OCI-LY7 (cell line): ENCODE results near the gene TCF12. TPM values are rescaled to one million over a fixed set of nuclear protein-coding genes. Genes with fewer than 3 reads are reported as not detected.

Experiments used
- BruUV-seq: library from RNA; stranded (reverse); fragments of 400-500 nt; replicated peaks from 2 replicates; lab custom pipeline; 2021; lab: Mats Ljungman, UMichigan
- CTCF ChIA-PET: fragments of 300-600 bp; sonication (Branson Sonifier 250); formaldehyde crosslinking; loops from one replicate; lab custom pipeline; 2022; ENCODE audit warnings: antibody characterized with exemption; ENCODE audit not compliant: unreplicated experiment; lab: Charles Lee
- POLR2A ChIA-PET: fragments of 300-600 bp; sonication (Branson Sonifier 250); formaldehyde crosslinking; loops from one replicate; lab custom pipeline; 2022; ENCODE audit warnings: antibody characterized with exemption; lab: Charles Lee
- DNase-seq: peaks from one replicate; pipeline ENCODE4 v3.0.0-alpha.2; 2015; ENCODE audit warnings: low spot score
- H2AFZ ChIP-seq: fragments of 200-600 bp; sonication (generic), shearing (Covaris generic); 2 replicates; pipeline ENCODE4 v1.6.1; 2014; ENCODE audit warnings: mild to moderate bottlenecking, antibody characterized with exemption, low read length, moderate library complexity
- H3K27ac ChIP-seq: fragments of 200-600 bp; sonication (generic); 2 replicates; pipeline ENCODE4 v1.5.1; 2014; ENCODE audit warnings: mixed run types, low read depth, mild to moderate bottlenecking, moderate library complexity, low read length, inconsistent platforms; ENCODE audit not compliant: poor library complexity, severe bottlenecking
- H3K36me3 ChIP-seq: fragments of 200-600 bp; sonication (generic); 2 replicates; pipeline ENCODE4 v1.6.1; 2014; ENCODE audit warnings: mild to moderate bottlenecking, antibody characterized with exemption, low read length, moderate library complexity, mixed read lengths; ENCODE audit not compliant: insufficient read depth
- H3K4me1 ChIP-seq: fragments of 200-600 bp; sonication (generic); 2 replicates; pipeline ENCODE4 v1.5.1; 2014; ENCODE audit warnings: mild to moderate bottlenecking, low read length; ENCODE audit not compliant: insufficient read depth, poor library complexity, severe bottlenecking
- H3K4me2 ChIP-seq: fragments of 200-600 bp; sonication (generic); 2 replicates; pipeline ENCODE4 v1.6.1; 2014; ENCODE audit warnings: mild to moderate bottlenecking, low read length
- H3K4me3 ChIP-seq: fragments of 200-600 bp; sonication (generic); 2 replicates; pipeline ENCODE4 v1.5.1; 2014; ENCODE audit warnings: mild to moderate bottlenecking, low read depth, low read length; ENCODE audit not compliant: poor library complexity, severe bottlenecking
- H3K79me2 ChIP-seq: fragments of 200-600 bp; sonication (generic); 2 replicates; pipeline ENCODE4 v1.6.1; 2016; ENCODE audit warnings: low read depth, mild to moderate bottlenecking, low read length, moderate library complexity, mixed read lengths; ENCODE audit not compliant: insufficient read depth
- H3K9me2 ChIP-seq: fragments of 200-600 bp; sonication (generic); 2 replicates; pipeline ENCODE4 v1.6.1; 2016; ENCODE audit warnings: mild to moderate bottlenecking, low read length, mixed read lengths; ENCODE audit not compliant: insufficient read depth
- H3K9me3 ChIP-seq: fragments of 200-600 bp; sonication (generic); 2 replicates; pipeline ENCODE4 v1.6.1; 2014; ENCODE audit warnings: mild to moderate bottlenecking, mixed run types, low read length, mixed read lengths
- H4K20me1 ChIP-seq: fragments of 200-600 bp; sonication (generic); 2 replicates; pipeline ENCODE4 v1.6.1; 2014; ENCODE audit warnings: mild to moderate bottlenecking, antibody characterized with exemption, low read length, moderate library complexity, mixed read lengths; ENCODE audit not compliant: insufficient read depth
- CTCF ChIP-seq: fragments of 200-600 bp; sonication (generic); conservative IDR thresholded peaks from 2 replicates; pipeline ENCODE4 v1.5.1; 2014; ENCODE audit warnings: mild to moderate bottlenecking, antibody characterized with exemption, low read length, moderate library complexity, mixed read lengths
- EZH2phosphoT487 ChIP-seq: fragments of 200-600 bp; sonication (generic); IDR thresholded peaks from 2 replicates; pipeline ENCODE4 v1.6.1; 2018; ENCODE audit warnings: low read depth, borderline replicate concordance, mild to moderate bottlenecking, mixed run types, antibody characterized with exemption, low read length, moderate library complexity, mixed read lengths
- intact Hi-C: fragments of 100-400 bp; cut with micrococcal nuclease; formaldehyde crosslinking; loops from one replicate; pipeline ENCODE4 v1.10.0; 2022; ENCODE audit not compliant: unreplicated experiment
- total RNA-seq, 2 experiments: library from RNA; depleted of rRNA in 1 of 2; stranded (reverse); fragments of >200 nt in 1 of 2; shearing (Covaris generic) in 1 of 2; gene quantifications; 2 replicates each; pipeline ENCODE4 v1.2.3, GENCODE V29; 2014 to 2022

The TCF12 gene
- total RNA-seq, 2 experiments from 2014 or later: 51.6 to 139 TPM

- Histone ChIP-seq H3K27ac (no peak overlapping the region), H3K9me2 (no peaks in the 10 kb centered on the region), H3K4me2 (no peak overlapping the region), H3K36me3 (no peaks in the 10 kb centered on the region), H3K9me3 (no peaks in the 10 kb centered on the region), H3K4me1 (peaks cover 23% of the 10 kb centered on the region), H2AFZ (no peak overlapping the region), H4K20me1 (no peaks in the 10 kb centered on the region), H3K4me3 (no peak overlapping the region), H3K79me2 (no peaks in the 10 kb centered on the region)
- TF ChIP-seq EZH2phosphoT487 (no peak), CTCF (no peak)
- intact Hi-C loops: no loop called here
- BruUV-seq: no TSS peak
- no peak for DNase-seq
- CTCF ChIA-PET: no interaction called here
- POLR2A ChIA-PET: interaction anchor here (0.7 kb wide), 2 partner anchors 8 to 660 kb away, joined by 3 to 5 read pairs; no protein-coding TSS in a partner anchor
Observed at GRCh38 chr15:56890038-56890437, 28.4 kb upstream of the TCF12 start.

GRCh38 chr15:56891852-56892440 lies 26.5 kb upstream of the TCF12 start:
- no TSS peak for BruUV-seq
- no peak for TF ChIP-seq CTCF
- TF ChIP-seq EZH2phosphoT487: no peak
- H4K20me1 ChIP-seq: no peaks in the 10 kb centered on the region
- ChIA-PET CTCF (no interaction called here), POLR2A (interaction anchor here (0.6 to 1.0 kb wide), 3 partner anchors 108 to 647 kb away, joined by 3 read pairs; no protein-coding TSS in a partner anchor)
- H3K9me2 ChIP-seq: no peaks in the 10 kb centered on the region
- H3K4me2 ChIP-seq: no peak overlapping the region
- no peaks in the 10 kb centered on the region for H3K36me3 ChIP-seq
- no peaks in the 10 kb centered on the region for H3K79me2 ChIP-seq
- no peak overlapping the region for H3K4me3 ChIP-seq
- H3K9me3 ChIP-seq: no peaks in the 10 kb centered on the region
- intact Hi-C loops: no loop called here
- H3K4me1 ChIP-seq: peaks cover 14% of the 10 kb centered on the region
- H3K27ac ChIP-seq: no peak overlapping the region
- no peak overlapping the region for H2AFZ ChIP-seq
- no peak for DNase-seq

- ChIA-PET POLR2A (interaction anchor here (0.6 to 1.0 kb wide), 4 partner anchors 91 to 648 kb away, joined by 3 read pairs; no protein-coding TSS in a partner anchor), CTCF (no interaction called here)
- Histone ChIP-seq H3K4me1 (peaks cover 7% of the 10 kb centered on the region), H2AFZ (no peak overlapping the region), H3K9me3 (no peaks in the 10 kb centered on the region), H3K9me2 (no peaks in the 10 kb centered on the region), H4K20me1 (no peaks in the 10 kb centered on the region), H3K27ac (no peak overlapping the region), H3K36me3 (no peaks in the 10 kb centered on the region), H3K4me2 (no peak overlapping the region), H3K4me3 (no peak overlapping the region), H3K79me2 (no peaks in the 10 kb centered on the region)
- intact Hi-C loops: no loop called here
- no TSS peak for BruUV-seq
- no peak for DNase-seq
- TF ChIP-seq CTCF: no peak
- no peak for TF ChIP-seq EZH2phosphoT487
Observed at GRCh38 chr15:56892659-56893363, 25.6 kb upstream of the TCF12 start.
